Caco-2 (cell line): ENCODE measurements around the gene CDC123. TPM values are rescaled to one million over a fixed set of nuclear protein-coding genes. Genes with fewer than 3 reads are reported as not detected.

ENCODE experiments used
- BruUV-seq: library from RNA; stranded (reverse); fragments of 400-500 nt; replicated peaks from 2 replicates; lab custom pipeline; 2021; lab: Mats Ljungman, UMichigan
- CTCF ChIA-PET: fragments of 300-600 bp; sonication (Branson Sonifier 250); formaldehyde crosslinking; loops from one replicate; lab custom pipeline; 2022; ENCODE audit warnings: antibody characterized with exemption; lab: Charles Lee
- POLR2A ChIA-PET: fragments of 300-600 bp; sonication (Branson Sonifier 250); formaldehyde crosslinking; loops from one replicate; lab custom pipeline; 2022; ENCODE audit warnings: antibody characterized with exemption; lab: Charles Lee
- DNase-seq, 2 experiments: peaks; one replicate each; pipeline versions ENCODE4 v3.0.0 to v3.0.0-alpha.2; 2020 to 2022
- H3K27me3 ChIP-seq: replicated peaks from 2 replicates; pipeline ENCODE4 v1.6.0; 2011; ENCODE audit warnings: low read length; ENCODE audit not compliant: control insufficient read depth, insufficient read depth
- H3K36me3 ChIP-seq: 2 replicates; pipeline ENCODE4 v1.5.1; 2011; ENCODE audit warnings: low read length; ENCODE audit not compliant: control insufficient read depth, insufficient read depth
- H3K4me1 ChIP-seq: fragments of 250-450 bp; sonication (Bioruptor Pico); 2 replicates; pipeline ENCODE4 v1.5.1; 2020; ENCODE audit warnings: mild to moderate bottlenecking
- H3K4me3 ChIP-seq: 2 replicates; pipeline ENCODE4 v1.5.1; 2011; ENCODE audit warnings: low read depth, mild to moderate bottlenecking, control low read depth, low read length
- H3K9me3 ChIP-seq: fragments of 250-450 bp; sonication (Bioruptor Pico); 2 replicates; pipeline ENCODE4 v1.5.1; 2020; ENCODE audit warnings: mild to moderate bottlenecking, moderate library complexity
- H3K27ac Mint-ChIP-seq: one replicate; pipeline ENCODE4 v1.8.0; 2022; ENCODE audit warnings: mixed read lengths; ENCODE audit not compliant: unreplicated experiment
- H3K27me3 Mint-ChIP-seq: one replicate; pipeline ENCODE4 v1.8.0; 2022; ENCODE audit warnings: mixed read lengths; ENCODE audit not compliant: insufficient read depth, unreplicated experiment
- H3K36me3 Mint-ChIP-seq: one replicate; pipeline ENCODE4 v1.8.0; 2022; ENCODE audit warnings: mild to moderate bottlenecking, mixed read lengths; ENCODE audit not compliant: insufficient read depth, unreplicated experiment
- H3K4me1 Mint-ChIP-seq: one replicate; pipeline ENCODE4 v1.8.0; 2022; ENCODE audit warnings: low read depth, mixed read lengths; ENCODE audit not compliant: unreplicated experiment
- H3K4me3 Mint-ChIP-seq: one replicate; pipeline ENCODE4 v1.8.0; 2022; ENCODE audit warnings: mild to moderate bottlenecking, moderate library complexity, mixed read lengths; ENCODE audit not compliant: unreplicated experiment
- H3K9me3 Mint-ChIP-seq: one replicate; pipeline ENCODE4 v1.8.0; 2022; ENCODE audit warnings: mixed read lengths; ENCODE audit not compliant: unreplicated experiment
- CTCF ChIP-seq, 2 experiments: fragments of 200-600 bp in 1 of 2; IDR thresholded peaks; 1 replicate in 1 of 2; 2 replicates in 1 of 2; pipeline versions ENCODE4 v1.5.1 to v1.8.0; 2011 to 2022; ENCODE audit warnings: antibody characterized with exemption in 1 of 2, control low read depth in 1 of 2, inconsistent platforms in 1 of 2, low read depth in 1 of 2, low read length in 1 of 2, mild to moderate bottlenecking in 1 of 2, moderate library complexity in 1 of 2; ENCODE audit not compliant: insufficient read depth in 1 of 2, severe bottlenecking in 1 of 2, unreplicated experiment in 1 of 2
- intact Hi-C: fragments of 100-400 bp; cut with micrococcal nuclease; formaldehyde crosslinking; loops from one replicate; pipeline ENCODE4 v1.10.0; 2022; ENCODE audit not compliant: unreplicated experiment
- total RNA-seq: library from RNA; stranded (reverse); gene quantifications from 2 replicates; pipeline ENCODE4 v1.2.3, GENCODE V29; 2022

CDC123 gene
- total RNA-seq, 1 experiment from 2014 or later: 190 TPM

GRCh38 chr10:12195281-12195602 is 746 bp upstream of the CDC123 start:
- BruUV-seq: no TSS peak
- Mint-ChIP-seq H3K36me3 (peaks cover 45% of the 10 kb centered on the region), H3K4me1 (peaks cover 14% of the 10 kb centered on the region), H3K27ac (peak overlapping the region; percentile 95), H3K9me3 (no peaks in the 10 kb centered on the region), H3K4me3 (peak overlapping the region; percentile 97), H3K27me3 (no peaks in the 10 kb centered on the region)
- H3K9me3 ChIP-seq: no peaks in the 10 kb centered on the region
- intact Hi-C loops: loop anchor here (1.0 kb wide), 1 partner anchor 65 kb away; no protein-coding TSS in a partner anchor
- ChIA-PET POLR2A (interaction anchor here (0.7 to 1.4 kb wide), 5 partner anchors 38 to 152 kb away, joined by 3 to 16 read pairs (median 4); partner anchors contain the start of gene UPF2), CTCF (no interaction called here)
- H3K27me3 ChIP-seq: no peaks in the 10 kb centered on the region
- peak overlapping the region; percentile 80 for H3K4me3 ChIP-seq
- no peak for TF ChIP-seq CTCF (IDR thresholded peaks at IDR 0.05; ENCODE audit: insufficient read depth in 1 of 2, low read depth in 1 of 2, low read length in 1 of 2, severe bottlenecking in 1 of 2, unreplicated experiment in 1 of 2)
- DNase-seq: no peak
- peaks cover 5% of the 10 kb centered on the region for H3K4me1 ChIP-seq
- no peaks in the 10 kb centered on the region for H3K36me3 ChIP-seq

GRCh38 chr10:12196531-12197211 is 683 bp downstream of the CDC123 start:
- POLR2A ChIA-PET: interaction anchor here (0.7 to 1.4 kb wide), 4 partner anchors 10 to 154 kb away, joined by 3 to 16 read pairs (median 4); partner anchors contain the start of gene UPF2
- TF ChIP-seq CTCF (IDR thresholded peaks at IDR 0.05; ENCODE audit: insufficient read depth in 1 of 2, low read depth in 1 of 2, low read length in 1 of 2, severe bottlenecking in 1 of 2, unreplicated experiment in 1 of 2): no peak
- Mint-ChIP-seq H3K36me3 (peaks cover 44% of the 10 kb centered on the region), H3K27ac (peak overlapping the region; percentile 95), H3K4me3 (peak overlapping the region; percentile 97), H3K4me1 (peaks cover 14% of the 10 kb centered on the region), H3K27me3 (no peaks in the 10 kb centered on the region), H3K9me3 (no peaks in the 10 kb centered on the region)
- no peaks in the 10 kb centered on the region for H3K9me3 ChIP-seq
- H3K4me1 ChIP-seq: peaks cover 5% of the 10 kb centered on the region
- intact Hi-C loops: no loop called here
- BruUV-seq: TSS peak; percentile 61
- H3K36me3 ChIP-seq: no peaks in the 10 kb centered on the region
- H3K27me3 ChIP-seq: no peaks in the 10 kb centered on the region
- CTCF ChIA-PET: interaction anchor here (0.9 to 1.0 kb wide), 3 partner anchors 17 to 66 kb away, joined by 3 read pairs; no protein-coding TSS in a partner anchor
- DNase-seq: no peak
- peak overlapping the region; percentile 80 for H3K4me3 ChIP-seq

- Mint-ChIP-seq H3K9me3 (no peaks in the 10 kb centered on the region), H3K4me3 (no peak overlapping the region), H3K27me3 (no peaks in the 10 kb centered on the region), H3K36me3 (peaks cover 42% of the 10 kb centered on the region), H3K4me1 (peaks cover 9% of the 10 kb centered on the region), H3K27ac (no peak overlapping the region)
- no peaks in the 10 kb centered on the region for H3K9me3 ChIP-seq
- no peak for TF ChIP-seq CTCF (IDR thresholded peaks at IDR 0.05; ENCODE audit: insufficient read depth in 1 of 2, low read depth in 1 of 2, low read length in 1 of 2, severe bottlenecking in 1 of 2, unreplicated experiment in 1 of 2)
- no peaks in the 10 kb centered on the region for H3K27me3 ChIP-seq
- DNase-seq: no peak
- intact Hi-C loops: no loop called here
- no peak overlapping the region for H3K4me3 ChIP-seq
- H3K36me3 ChIP-seq: peaks cover 2% of the 10 kb centered on the region; the same call in 1 of the 2 replicates
- peaks cover 5% of the 10 kb centered on the region for H3K4me1 ChIP-seq
- POLR2A ChIA-PET: interaction anchor here (0.6 kb wide), 1 partner anchor 84 kb away, joined by 3 read pairs; no protein-coding TSS in a partner anchor
- CTCF ChIA-PET: no interaction called here
- no TSS peak for BruUV-seq
These were observed 2.2 kb downstream of the CDC123 start for GRCh38 chr10:12198156-12198555.
